Trophoblast cell (in vitro differentiated cells and primary cell): Measurements from ENCODE around the gene NCBP1.

Source experiments
- DNase-seq, 2 donors: peaks; one replicate each; pipeline ENCODE4 v3.0.0-alpha.2; 2016
- H2AFZ ChIP-seq: 2 replicates; pipeline ENCODE4 v1.6.1; 2013; ENCODE audit warnings: low read length, moderate library complexity, mild to moderate bottlenecking; ENCODE audit not compliant: insufficient read depth, poor library complexity
- H2AK5ac ChIP-seq: 2 replicates; pipeline ENCODE4 v1.6.1; 2013; ENCODE audit warnings: mild to moderate bottlenecking, low read length
- H2BK120ac ChIP-seq: 2 replicates; pipeline ENCODE4 v1.6.1; 2013; ENCODE audit warnings: low read length, mild to moderate bottlenecking, moderate library complexity; ENCODE audit not compliant: insufficient read depth, poor library complexity
- H2BK12ac ChIP-seq: 2 replicates; pipeline ENCODE4 v1.6.1; 2013; ENCODE audit warnings: mild to moderate bottlenecking, low read length, moderate library complexity
- H2BK5ac ChIP-seq: 2 replicates; pipeline ENCODE4 v1.6.1; 2013; ENCODE audit warnings: low read length, low read depth, moderate library complexity, mild to moderate bottlenecking; ENCODE audit not compliant: poor library complexity
- H3K14ac ChIP-seq: 2 replicates; pipeline ENCODE4 v1.6.1; 2013; ENCODE audit warnings: mild to moderate bottlenecking, low read length
- H3K18ac ChIP-seq: 2 replicates; pipeline ENCODE4 v1.6.1; 2013; ENCODE audit warnings: mild to moderate bottlenecking, low read length
- H3K23ac ChIP-seq: 2 replicates; pipeline ENCODE4 v1.6.1; 2013; ENCODE audit warnings: low read length
- H3K27ac ChIP-seq: 2 replicates; pipeline ENCODE4 v1.5.1; 2013; ENCODE audit warnings: low read depth, mild to moderate bottlenecking, inconsistent platforms, low read length, moderate library complexity
- H3K27me3 ChIP-seq: 2 replicates; pipeline ENCODE4 v1.6.1; 2013; ENCODE audit warnings: inconsistent platforms, mild to moderate bottlenecking, low read length, moderate library complexity; ENCODE audit not compliant: insufficient read depth
- H3K36me3 ChIP-seq, 2 experiments: 1 replicate in 1 of 2; 2 replicates in 1 of 2; pipeline ENCODE4 v1.6.1; 2013; ENCODE audit warnings: low read length in 2 of 2, mild to moderate bottlenecking in 2 of 2, moderate library complexity in 1 of 2; ENCODE audit not compliant: insufficient read depth in 2 of 2, control insufficient read depth in 1 of 2
- H3K4ac ChIP-seq: 2 replicates; pipeline ENCODE4 v1.6.1; 2013; ENCODE audit warnings: low read depth, mild to moderate bottlenecking, low read length, moderate library complexity
- H3K4me1 ChIP-seq, 2 experiments: 1 replicate in 1 of 2; 2 replicates in 1 of 2; pipeline ENCODE4 v1.6.1; 2013; ENCODE audit warnings: low read length in 2 of 2, mild to moderate bottlenecking in 2 of 2, moderate library complexity in 1 of 2; ENCODE audit not compliant: insufficient read depth in 2 of 2, control insufficient read depth in 1 of 2
- H3K4me2 ChIP-seq: 2 replicates; pipeline ENCODE4 v1.6.1; 2013; ENCODE audit warnings: inconsistent platforms, mild to moderate bottlenecking, low read length, moderate library complexity
- H3K4me3 ChIP-seq: 2 replicates; pipeline ENCODE4 v1.5.1; 2013; ENCODE audit warnings: mild to moderate bottlenecking, low read depth, low read length, inconsistent platforms
- H3K79me1 ChIP-seq: one replicate; pipeline ENCODE4 v1.6.1; 2013; ENCODE audit warnings: low read length
- H3K79me2 ChIP-seq: 2 replicates; pipeline ENCODE4 v1.6.1; 2013; ENCODE audit warnings: low read length, mild to moderate bottlenecking; ENCODE audit not compliant: control insufficient read depth, insufficient read depth, poor library complexity
- H3K9ac ChIP-seq: 2 replicates; pipeline ENCODE4 v1.6.1; 2013; ENCODE audit warnings: mild to moderate bottlenecking, low read length
- H3K9me3 ChIP-seq: 2 replicates; pipeline ENCODE4 v1.6.1; 2013; ENCODE audit warnings: low read depth, mild to moderate bottlenecking, control low read depth, inconsistent platforms, low read length; ENCODE audit not compliant: insufficient read depth
- H4K12ac ChIP-seq: 2 replicates; pipeline ENCODE4 v1.6.1; 2013; ENCODE audit warnings: low read depth, mild to moderate bottlenecking, low read length, moderate library complexity
- H4K8ac ChIP-seq: 2 replicates; pipeline ENCODE4 v1.6.1; 2013; ENCODE audit warnings: low read depth, mild to moderate bottlenecking, low read length, moderate library complexity
- H4K91ac ChIP-seq: one replicate; pipeline ENCODE4 v1.6.1; 2013; ENCODE audit warnings: low read depth, mild to moderate bottlenecking, low read length, moderate library complexity
- WGBS: extraction: QIAGEN DNeasy Blood & Tissue Kit; methylation state at CpG from one replicate; pipeline ENCODE4 v1.1.7; 2013; ENCODE audit warnings: missing lambda C conversion rate; ENCODE audit not compliant: insufficient read length, insufficient coverage; ENCODE audit errors: extremely low coverage; 5-methylcytosine and 5-hydroxymethylcytosine counted together

NCBP1 gene

GRCh38 chr9:97598461-97599288 lies 34.9 kb upstream of the NCBP1 start:
- H3K36me3 ChIP-seq: peaks cover 13 to 24% of the 10 kb centered on the region in 2 experiments
- no peaks in the 10 kb centered on the region for H3K27me3 ChIP-seq
- no peaks in the 10 kb centered on the region for H3K9me3 ChIP-seq
- H2BK12ac ChIP-seq: no peak overlapping the region
- H3K4me1 ChIP-seq: peaks cover 3% of the 10 kb centered on the region in 2 experiments
- H3K23ac ChIP-seq: no peak overlapping the region
- peak; percentile 58 to 81 for DNase-seq
- no peak overlapping the region for H4K8ac ChIP-seq
- H2AFZ ChIP-seq: no peak overlapping the region
- H3K9ac ChIP-seq: no peak overlapping the region
- H2BK120ac ChIP-seq: no peak overlapping the region
- no peak overlapping the region for H4K12ac ChIP-seq
- no peak overlapping the region for H3K4me2 ChIP-seq
- H2AK5ac ChIP-seq: no peak overlapping the region
- no peak overlapping the region for H3K4ac ChIP-seq
- H3K79me2 ChIP-seq: no peaks in the 10 kb centered on the region
- no peak overlapping the region for H3K27ac ChIP-seq
- no peak overlapping the region for H3K4me3 ChIP-seq
- H3K18ac ChIP-seq: no peak overlapping the region
- no peak overlapping the region for H2BK5ac ChIP-seq
- H3K79me1 ChIP-seq: no peaks in the 10 kb centered on the region
- no peak overlapping the region for H4K91ac ChIP-seq
- WGBS: no CpG with 5 or more reads among the region's 11 CpGs
- no peak overlapping the region for H3K14ac ChIP-seq

- no peak overlapping the region for H2AK5ac ChIP-seq
- no peaks in the 10 kb centered on the region for H3K79me1 ChIP-seq
- no peak overlapping the region for H3K4me3 ChIP-seq
- no peak overlapping the region for H2BK5ac ChIP-seq
- H3K4me2 ChIP-seq: no peak overlapping the region
- H3K36me3 ChIP-seq: peaks cover 16 to 27% of the 10 kb centered on the region in 2 experiments
- no peak overlapping the region for H2BK120ac ChIP-seq
- no peak overlapping the region for H4K12ac ChIP-seq
- H3K23ac ChIP-seq: no peak overlapping the region
- no peaks in the 10 kb centered on the region for H3K79me2 ChIP-seq
- H2BK12ac ChIP-seq: no peak overlapping the region
- H3K9ac ChIP-seq: no peak overlapping the region
- no peak overlapping the region for H3K4ac ChIP-seq
- H3K14ac ChIP-seq: no peak overlapping the region
- H4K8ac ChIP-seq: no peak overlapping the region
- no peak overlapping the region for H3K27ac ChIP-seq
- no peaks in the 10 kb centered on the region for H3K9me3 ChIP-seq
- no peaks in the 10 kb centered on the region for H3K27me3 ChIP-seq
- H3K4me1 ChIP-seq: peaks cover 3% of the 10 kb centered on the region in 2 experiments
- no peak overlapping the region for H2AFZ ChIP-seq
- no CpG with 5 or more reads among the region's 7 CpGs for WGBS
- no peak overlapping the region for H4K91ac ChIP-seq
- H3K18ac ChIP-seq: no peak overlapping the region
- DNase-seq: no peak
Observed at GRCh38 chr9:97599314-97599846, 34.2 kb upstream of the NCBP1 start.

- H3K14ac ChIP-seq: no peak overlapping the region
- H3K4me2 ChIP-seq: no peak overlapping the region
- H3K27me3 ChIP-seq: no peaks in the 10 kb centered on the region
- no peak overlapping the region for H2AK5ac ChIP-seq
- H4K91ac ChIP-seq: no peak overlapping the region
- H2BK12ac ChIP-seq: no peak overlapping the region
- no peak overlapping the region for H2AFZ ChIP-seq
- no peak overlapping the region for H3K4ac ChIP-seq
- no peaks in the 10 kb centered on the region for H3K9me3 ChIP-seq
- no peak overlapping the region for H2BK5ac ChIP-seq
- no peak overlapping the region for H4K12ac ChIP-seq
- H3K4me1 ChIP-seq: peaks cover 3% of the 10 kb centered on the region in 2 experiments
- H3K4me3 ChIP-seq: no peak overlapping the region
- no peak overlapping the region for H3K9ac ChIP-seq
- H3K79me2 ChIP-seq: no peaks in the 10 kb centered on the region
- H4K8ac ChIP-seq: no peak overlapping the region
- H3K36me3 ChIP-seq: peaks cover 26 to 38% of the 10 kb centered on the region in 2 experiments
- no peak overlapping the region for H3K23ac ChIP-seq
- no peak overlapping the region for H2BK120ac ChIP-seq
- H3K79me1 ChIP-seq: no peaks in the 10 kb centered on the region
- WGBS: no CpG with 5 or more reads among the region's 8 CpGs
- H3K18ac ChIP-seq: no peak overlapping the region
- no peak for DNase-seq
- no peak overlapping the region for H3K27ac ChIP-seq
Observed at GRCh38 chr9:97600531-97601227, 32.9 kb upstream of the NCBP1 start.

- H3K4me2 ChIP-seq: no peak overlapping the region
- no peak overlapping the region for H3K4me3 ChIP-seq
- H3K9me3 ChIP-seq: no peaks in the 10 kb centered on the region
- no peak overlapping the region for H4K91ac ChIP-seq
- H3K18ac ChIP-seq: no peak overlapping the region
- no peaks in the 10 kb centered on the region for H3K79me2 ChIP-seq
- no peak overlapping the region for H3K14ac ChIP-seq
- H2AFZ ChIP-seq: no peak overlapping the region
- no CpG with 5 or more reads among the region's 7 CpGs for WGBS
- H2BK5ac ChIP-seq: no peak overlapping the region
- H3K27ac ChIP-seq: no peak overlapping the region
- H4K8ac ChIP-seq: no peak overlapping the region
- H3K27me3 ChIP-seq: no peaks in the 10 kb centered on the region
- DNase-seq: no peak
- H3K9ac ChIP-seq: no peak overlapping the region
- H2AK5ac ChIP-seq: no peak overlapping the region
- H3K23ac ChIP-seq: no peak overlapping the region
- peaks cover 28 to 41% of the 10 kb centered on the region in 2 experiments for H3K36me3 ChIP-seq
- H2BK120ac ChIP-seq: no peak overlapping the region
- H3K79me1 ChIP-seq: no peaks in the 10 kb centered on the region
- peaks cover 3% of the 10 kb centered on the region in 2 experiments for H3K4me1 ChIP-seq
- H3K4ac ChIP-seq: no peak overlapping the region
- no peak overlapping the region for H4K12ac ChIP-seq
- no peak overlapping the region for H2BK12ac ChIP-seq
Observed at GRCh38 chr9:97601228-97601898, 32.3 kb upstream of the NCBP1 start.
